Lower leg skin (tissue), 4 donors: ENCODE data around the gene CLSTN1. TPM values are rescaled to one million over a fixed set of nuclear protein-coding genes. Genes with fewer than 3 reads are reported as not detected.
"Not testable (repeated sequence)": the region's sequence is repeated elsewhere in the genome, so short reads cannot be mapped to it uniquely, and the experiment has no call there.

ENCODE experiments used
- DNase-seq, 2 donors: peaks; one replicate each; pipeline ENCODE4 v3.0.0-alpha.2; 2019; ENCODE audit warnings: low spot score in 2 of 2
- H3K4me3 ChIP-seq: fragments of 200-600 bp; sonication (generic); 2 replicates; pipeline ENCODE4 v1.5.1; 2017; ENCODE audit warnings: mild to moderate bottlenecking, low read depth; ENCODE audit not compliant: poor library complexity, severe bottlenecking
- CTCF ChIP-seq, 3 donors: fragments of 450-650 bp; IDR thresholded peaks; one replicate each; pipeline ENCODE4 v1.5.1; 2016; ENCODE audit warnings: antibody characterized with exemption in 3 of 3, mild to moderate bottlenecking in 3 of 3, moderate library complexity in 2 of 3
- POLR2A ChIP-seq, 2 donors: fragments of 450-650 bp; IDR thresholded peaks; one replicate each; pipeline ENCODE4 v1.6.1; 2016 to 2017; ENCODE audit warnings: antibody characterized with exemption in 2 of 2, mild to moderate bottlenecking in 1 of 2, moderate library complexity in 1 of 2
- WGBS, 2 donors: methylation state at CpG; one replicate each; pipeline ENCODE4 v1.1.5; 2018; 5-methylcytosine and 5-hydroxymethylcytosine counted together
- intact Hi-C: fragments of 100-400 bp; cut with DNase I; formaldehyde crosslinking; loops from one replicate; pipeline ENCODE4 v1.15.0; 2023; ENCODE audit warnings: low total_unique reads
- total RNA-seq, 4 donors: library from RNA; depleted of rRNA; stranded (reverse); fragments of >200 nt; gene quantifications; one replicate each; pipeline ENCODE4 v1.1.0, GENCODE V29; 2016

The CLSTN1 gene
- total RNA-seq, 4 donors from 2014 or later: 116 to 174 (median 150) TPM

GRCh38 chr1:9814619-9815018 lies 9.1 kb downstream of the CLSTN1 start:
- no peak overlapping the region for H3K4me3 ChIP-seq
- no peak for TF ChIP-seq POLR2A (IDR thresholded peaks at IDR 0.05)
- TF ChIP-seq CTCF (IDR thresholded peaks at IDR 0.05): no peak
- intact Hi-C loops: no loop called here
- 88 to 90% methylated on average over 6 of the region's 6 CpGs for WGBS, 2 donors
- peak in 1 of 2 donors; percentile 52 for DNase-seq

- WGBS, 2 donors: 60 to 69% methylated on average over 6 of the region's 6 CpGs
- intact Hi-C loops: no loop called here
- no peak for TF ChIP-seq CTCF (IDR thresholded peaks at IDR 0.05)
- no peak for TF ChIP-seq POLR2A (IDR thresholded peaks at IDR 0.05)
- H3K4me3 ChIP-seq: no peak overlapping the region
- peak in 1 of 2 donors; percentile 36 for DNase-seq
Observed at GRCh38 chr1:9811239-9811966, 12.4 kb downstream of the CLSTN1 start.

- TF ChIP-seq CTCF (IDR thresholded peaks at IDR 0.05): no peak
- TF ChIP-seq POLR2A (IDR thresholded peaks at IDR 0.05): no peak
- peak in 1 of 2 donors; percentile 61 for DNase-seq
- H3K4me3 ChIP-seq: no peak overlapping the region
- intact Hi-C loops: no loop called here
- 71 to 77% methylated on average over 8 of the region's 8 CpGs for WGBS, 2 donors
Observed at GRCh38 chr1:9809100-9809510, 14.7 kb downstream of the CLSTN1 start.

GRCh38 chr1:9808459-9808858 lies 15.3 kb downstream of the CLSTN1 start:
- 42 to 60% methylated on average over 8 of the region's 8 CpGs for WGBS, 2 donors
- DNase-seq: peak in 1 of 2 donors; percentile 25
- TF ChIP-seq CTCF (IDR thresholded peaks at IDR 0.05): no peak
- no peak for TF ChIP-seq POLR2A (IDR thresholded peaks at IDR 0.05)
- H3K4me3 ChIP-seq: no peak overlapping the region
- intact Hi-C loops: no loop called here

GRCh38 chr1:9807541-9807940 lies 16.2 kb downstream of the CLSTN1 start:
- peak in 1 of 2 donors; percentile 75 for DNase-seq
- intact Hi-C loops: no loop called here

GRCh38 chr1:9805972-9806371 lies 17.8 kb downstream of the CLSTN1 start:
- WGBS, 2 donors: 86 to 88% methylated on average over 5 of the region's 5 CpGs
- intact Hi-C loops, H3K4me3 ChIP-seq: not testable (repeated sequence)
- peak in 1 of 2 donors; percentile 62 for DNase-seq

More at GRCh38 chr1:9807541-9807940, 16.2 kb downstream of the CLSTN1 start:
- H3K4me3 ChIP-seq: no peak overlapping the region
- TF ChIP-seq CTCF (IDR thresholded peaks at IDR 0.05) (no peak), POLR2A (IDR thresholded peaks at IDR 0.05) (no peak)
- whole genome bisulfite sequencing, 2 donors: 54 to 55% methylated on average over 12 of the region's 12 CpGs
